IMR-90 (cell line): Measurements from ENCODE around the gene AOPEP. TPM values are rescaled to one million over a fixed set of nuclear protein-coding genes. Genes with fewer than 3 reads are reported as not detected.

Experiments
- ATAC-seq: fragments of 200-7000 bp; cut with Tn5 transposase; 2 replicates; pipeline ENCODE4 v1.9.1; 2020; ENCODE audit warnings: low read depth, mild to moderate bottlenecking, moderate library complexity
- BruUV-seq: library from RNA; stranded (reverse); fragments of 400-500 nt; replicated peaks from 2 replicates; lab custom pipeline; 2021; lab: Mats Ljungman, UMichigan
- CTCF ChIA-PET: fragments of 300-600 bp; formaldehyde crosslinking; extraction: SDS; loops from one replicate; lab custom pipeline; 2021; ENCODE audit warnings: antibody characterized with exemption; lab: Yijun Ruan, JAX
- POLR2A ChIA-PET: fragments of 300-600 bp; sonication (Branson Sonifier 250); formaldehyde crosslinking; loops from one replicate; lab custom pipeline; 2022; ENCODE audit warnings: antibody characterized with exemption; ENCODE audit not compliant: unreplicated experiment; lab: Charles Lee
- DNase-seq: peaks from one replicate; pipeline ENCODE4 v3.0.0; 2013
- H2AFZ ChIP-seq: replicated peaks from 2 replicates; pipeline ENCODE3; 2013; ENCODE audit warnings: low read length, mild to moderate bottlenecking; ENCODE audit not compliant: poor library complexity
- H2AK5ac ChIP-seq: 2 replicates; pipeline ENCODE4 v1.6.1; 2013; ENCODE audit warnings: low read depth, low read length, inconsistent platforms
- H2AK9ac ChIP-seq: replicated peaks from 2 replicates; pipeline ENCODE3; 2013; ENCODE audit warnings: mild to moderate bottlenecking, low read depth, low read length, moderate library complexity; ENCODE audit not compliant: poor library complexity
- H2BK120ac ChIP-seq: 2 replicates; pipeline ENCODE4 v1.6.1; 2013; ENCODE audit warnings: low read depth, low read length, inconsistent platforms
- H2BK15ac ChIP-seq: 3 replicates; pipeline ENCODE4 v1.6.1; 2013; ENCODE audit warnings: low read depth, low read length, inconsistent platforms
- H2BK20ac ChIP-seq: 2 replicates; pipeline ENCODE4 v1.6.1; 2013; ENCODE audit warnings: low read depth, mild to moderate bottlenecking, inconsistent platforms, low read length, moderate library complexity
- H2BK5ac ChIP-seq: 2 replicates; pipeline ENCODE4 v1.6.1; 2013; ENCODE audit warnings: mild to moderate bottlenecking, low read depth, low read length, inconsistent platforms; ENCODE audit not compliant: poor library complexity, severe bottlenecking
- H3K14ac ChIP-seq: replicated peaks from 2 replicates; pipeline ENCODE4 v1.6.1; 2013; ENCODE audit warnings: low read depth, low read length, inconsistent platforms
- H3K18ac ChIP-seq: 2 replicates; pipeline ENCODE4 v1.6.1; 2013; ENCODE audit warnings: low read depth, low read length, control low read depth
- H3K23ac ChIP-seq: 2 replicates; pipeline ENCODE4 v1.6.1; 2013; ENCODE audit warnings: low read depth, low read length, inconsistent platforms
- H3K27ac ChIP-seq: 2 replicates; pipeline ENCODE4 v1.5.1; 2013; ENCODE audit warnings: mild to moderate bottlenecking, control low read depth, low read length; ENCODE audit not compliant: insufficient read depth
- H3K27me3 ChIP-seq: 2 replicates; pipeline ENCODE4 v1.6.1; 2013; ENCODE audit warnings: low read length; ENCODE audit not compliant: control insufficient read depth, insufficient read depth
- H3K36me3 ChIP-seq: 2 replicates; pipeline ENCODE4 v1.6.1; 2013; ENCODE audit warnings: low read length, mixed read lengths; ENCODE audit not compliant: control insufficient read depth, insufficient read depth
- H3K4ac ChIP-seq: 2 replicates; pipeline ENCODE4 v1.6.1; 2013; ENCODE audit warnings: low read depth, low read length, inconsistent platforms
- H3K4me1 ChIP-seq: 2 replicates; pipeline ENCODE4 v1.6.1; 2013; ENCODE audit warnings: low read length, mixed read lengths; ENCODE audit not compliant: control insufficient read depth, insufficient read depth
- H3K4me2 ChIP-seq: 2 replicates; pipeline ENCODE4 v1.6.1; 2013; ENCODE audit warnings: low read depth, mild to moderate bottlenecking, control low read depth, low read length, moderate library complexity
- H3K4me3 ChIP-seq: 2 replicates; pipeline ENCODE4 v1.5.1; 2013; ENCODE audit warnings: low read depth, mild to moderate bottlenecking, control low read depth, low read length, moderate library complexity; ENCODE audit not compliant: insufficient read depth
- H3K56ac ChIP-seq: 2 replicates; pipeline ENCODE4 v1.6.1; 2013; ENCODE audit warnings: low read length, inconsistent platforms; ENCODE audit not compliant: insufficient read depth; ENCODE audit errors: extremely low read depth
- H3K79me1 ChIP-seq, 2 experiments: 2 replicates each; pipeline ENCODE4 v1.6.1; 2013; ENCODE audit warnings: low read length in 2 of 2, inconsistent platforms in 1 of 2, low read depth in 1 of 2
- H3K9ac ChIP-seq: 2 replicates; pipeline ENCODE4 v1.6.1; 2013; ENCODE audit warnings: low read depth, low read length, control low read depth
- H3K9me1 ChIP-seq: 2 replicates; pipeline ENCODE4 v1.6.1; 2013; ENCODE audit warnings: low read length, inconsistent platforms; ENCODE audit not compliant: insufficient read depth
- H3K9me3 ChIP-seq: 2 replicates; pipeline ENCODE4 v1.6.1; 2013; ENCODE audit warnings: low read length; ENCODE audit not compliant: control insufficient read depth, insufficient read depth
- H4K20me1 ChIP-seq: 2 replicates; pipeline ENCODE4 v1.6.1; 2013; ENCODE audit warnings: low read length, inconsistent platforms; ENCODE audit not compliant: insufficient read depth
- H4K5ac ChIP-seq: 2 replicates; pipeline ENCODE4 v1.6.1; 2013; ENCODE audit warnings: mild to moderate bottlenecking, low read depth, low read length, control low read depth
- H4K8ac ChIP-seq, 2 experiments: 2 replicates each; pipeline ENCODE4 v1.6.1; 2013; ENCODE audit warnings: low read depth in 2 of 2, low read length in 2 of 2, control low read depth in 1 of 2, inconsistent platforms in 1 of 2
- H4K91ac ChIP-seq: 2 replicates; pipeline ENCODE4 v1.6.1; 2013; ENCODE audit warnings: low read depth, low read length, inconsistent platforms; ENCODE audit not compliant: insufficient read depth
- BHLHE40 ChIP-seq: fragments of 150-350 bp; IDR thresholded peaks from 2 replicates; pipeline ENCODE4 v1.6.1; 2016; ENCODE audit warnings: mild to moderate bottlenecking, low read depth, low read length
- CEBPB ChIP-seq: IDR thresholded peaks from 2 replicates; pipeline ENCODE4 v1.6.1; 2012; ENCODE audit warnings: low read depth, low read length, improper control_type of control experiment
- CHD1 ChIP-seq: IDR thresholded peaks from 2 replicates; pipeline ENCODE4 v1.6.1; 2012; ENCODE audit warnings: low read depth, low read length, improper control_type of control experiment
- CTCF ChIP-seq: conservative IDR thresholded peaks from 2 replicates; pipeline ENCODE4 v1.5.1; 2012; ENCODE audit warnings: mild to moderate bottlenecking, low read depth, low read length, improper control_type of control experiment
- ELK1 ChIP-seq: fragments of 150-350 bp; IDR thresholded peaks from 2 replicates; pipeline ENCODE4 v1.6.1; 2016; ENCODE audit warnings: low read depth, mild to moderate bottlenecking, low read length, moderate library complexity, borderline replicate concordance
- FOS ChIP-seq: fragments of 150-350 bp; IDR thresholded peaks from 2 replicates; pipeline ENCODE4 v1.6.1; 2016; ENCODE audit warnings: low read depth, low read length
- MAFK ChIP-seq: IDR thresholded peaks from 2 replicates; pipeline ENCODE4 v1.6.1; 2012; ENCODE audit warnings: low read depth, low read length, improper control_type of control experiment
- MAZ ChIP-seq: IDR thresholded peaks from 2 replicates; pipeline ENCODE4 v1.6.1; 2012; ENCODE audit warnings: low read depth, mild to moderate bottlenecking, low read length, improper control_type of control experiment, moderate library complexity, borderline replicate concordance
- MXI1 ChIP-seq: IDR thresholded peaks from 2 replicates; pipeline ENCODE4 v1.6.1; 2012; ENCODE audit warnings: low read depth, mild to moderate bottlenecking, low read length, moderate library complexity, borderline replicate concordance
- NFE2L2 ChIP-seq: fragments of 150-350 bp; IDR thresholded peaks from 2 replicates; pipeline ENCODE4 v1.6.1; 2016; ENCODE audit warnings: low read depth, mild to moderate bottlenecking, low read length
- POLR2A ChIP-seq: IDR thresholded peaks from 2 replicates; pipeline ENCODE4 v1.6.1; 2012; ENCODE audit warnings: mild to moderate bottlenecking, low read depth, low read length
- RAD21 ChIP-seq: IDR thresholded peaks from 2 replicates; pipeline ENCODE4 v1.6.1; 2012; ENCODE audit warnings: low read length, improper control_type of control experiment
- RCOR1 ChIP-seq: IDR thresholded peaks from 2 replicates; pipeline ENCODE4 v1.6.1; 2012; ENCODE audit warnings: mild to moderate bottlenecking, low read length, improper control_type of control experiment; ENCODE audit not compliant: insufficient replicate concordance
- SMC3 ChIP-seq: fragments of 150-350 bp; IDR thresholded peaks from 2 replicates; pipeline ENCODE4 v1.6.1; 2016; ENCODE audit warnings: low read depth, mild to moderate bottlenecking, antibody characterized with exemption, low read length, moderate library complexity
- USF2 ChIP-seq: fragments of 150-350 bp; IDR thresholded peaks from 2 replicates; pipeline ENCODE4 v1.6.1; 2017; ENCODE audit warnings: mild to moderate bottlenecking, antibody characterized with exemption, low read length, low read depth
- WGBS, 2 experiments: methylation state at CpG; one replicate each; pipeline versions ENCODE4 v1.1.5 to v1.1.7; 2013; ENCODE audit warnings: missing lambda C conversion rate in 2 of 2; ENCODE audit not compliant: insufficient read length in 1 of 2; ENCODE audit errors: extremely low coverage in 2 of 2; 5-methylcytosine and 5-hydroxymethylcytosine counted together
- dilution Hi-C: fragments of 300-500 bp; cut with HindIII; formaldehyde crosslinking; loops from one replicate; pipeline ENCODE4 v1.14.3; 2018; ENCODE audit warnings: low sequenced_read_pairs; ENCODE audit not compliant: unreplicated experiment
- in situ Hi-C: fragments of 300-500 bp; cut with MboI; formaldehyde crosslinking; loops from 3 replicates; pipeline ENCODE4 v1.14.3; 2019; ENCODE audit warnings: low sequenced_read_pairs, inconsistent platforms, mixed read lengths
- intact Hi-C: fragments of 100-400 bp; cut with micrococcal nuclease; formaldehyde crosslinking; loops from 2 replicates; pipeline ENCODE4 v1.10.0; 2022
- polyA plus RNA-seq, 3 experiments: library from polyadenylated mRNA; depleted of rRNA; stranded (reverse); fragments of >200 nt; gene quantifications; 2 replicates each; pipeline ENCODE4 v1.2.3, GENCODE V29; 2012; ENCODE audit warnings: low replicate concordance in 1 of 3
- total RNA-seq: library from RNA; depleted of rRNA; stranded (reverse); fragments of >200 nt; gene quantifications from 2 replicates; pipeline ENCODE4 v1.2.3, GENCODE V29; 2012

AOPEP gene
- total and polyA plus RNA-seq, 2 of the 4 experiments (the other 2 are of a cell fraction) = 34.9 to 38.7 TPM

GRCh38 chr9:94796687-94797086, 70.2 kb downstream of the AOPEP start:
- Histone ChIP-seq H3K9ac (no peak overlapping the region), H3K18ac (no peak overlapping the region), H2BK5ac (no peak overlapping the region), H4K20me1 (no peaks in the 10 kb centered on the region), H4K8ac (no peak overlapping the region), H2AK5ac (no peak overlapping the region), H3K9me3 (no peaks in the 10 kb centered on the region), H4K91ac (no peak overlapping the region), H3K14ac (no peak overlapping the region), H2BK15ac (no peak overlapping the region), H3K79me1 (peaks cover 0 to 12% of the 10 kb centered on the region in 2 experiments; a peak in 1 of 4 replicates), H3K23ac (no peak overlapping the region), H2BK120ac (no peak overlapping the region), H3K9me1 (peaks cover 13% of the 10 kb centered on the region), H3K4ac (no peak overlapping the region), H3K56ac (no peak overlapping the region), H3K4me2 (no peak overlapping the region), H3K4me3 (no peak overlapping the region), H2AFZ (no peak overlapping the region), H2BK20ac (no peak overlapping the region), H3K27me3 (peaks cover 1% of the 10 kb centered on the region; the same call in 1 of the 2 replicates), H3K4me1 (peaks cover 12% of the 10 kb centered on the region), H2AK9ac (no peak overlapping the region), H3K27ac (no peak overlapping the region), H3K36me3 (peaks cover 4% of the 10 kb centered on the region; the same call in 1 of the 2 replicates), H4K5ac (no peak overlapping the region)
- BruUV-seq = no TSS peak
- 11% methylated on average over 1 of the region's 1 CpG; no CpG with 5 or more reads in 1 of the 2 experiments for WGBS, 2 experiments
- ATAC-seq (no peak), DNase-seq (no peak)
- ChIA-PET CTCF (interaction anchor here (1.1 kb wide), 1 partner anchor 28 kb away, joined by 3 read pairs; no protein-coding TSS in a partner anchor), POLR2A (no interaction called here)
- in situ Hi-C loops = no loop called here
- TF ChIP-seq CEBPB (no peak), BHLHE40 (no peak), USF2 (no peak), NFE2L2 (no peak), MAZ (no peak), ELK1 (no peak), RAD21 (no peak), CHD1 (no peak), SMC3 (no peak), RCOR1 (no peak), FOS (no peak), MXI1 (no peak), POLR2A (no peak), MAFK (no peak), CTCF (no peak)
- dilution Hi-C loops = no loop called here
- intact Hi-C loops = no loop called here
